HG03575 (cell line): Measurements from ENCODE around the gene FRMD6.

Experiments
- ATAC-seq: cut with Tn5 transposase; IDR thresholded peaks from one replicate; pipeline ENCODE4 v1.9.1; 2021; ENCODE audit not compliant: unreplicated experiment, insufficient number of reproducible peaks, low FRiP score; ENCODE audit errors: extremely low read depth

FRMD6 gene

DNA sequence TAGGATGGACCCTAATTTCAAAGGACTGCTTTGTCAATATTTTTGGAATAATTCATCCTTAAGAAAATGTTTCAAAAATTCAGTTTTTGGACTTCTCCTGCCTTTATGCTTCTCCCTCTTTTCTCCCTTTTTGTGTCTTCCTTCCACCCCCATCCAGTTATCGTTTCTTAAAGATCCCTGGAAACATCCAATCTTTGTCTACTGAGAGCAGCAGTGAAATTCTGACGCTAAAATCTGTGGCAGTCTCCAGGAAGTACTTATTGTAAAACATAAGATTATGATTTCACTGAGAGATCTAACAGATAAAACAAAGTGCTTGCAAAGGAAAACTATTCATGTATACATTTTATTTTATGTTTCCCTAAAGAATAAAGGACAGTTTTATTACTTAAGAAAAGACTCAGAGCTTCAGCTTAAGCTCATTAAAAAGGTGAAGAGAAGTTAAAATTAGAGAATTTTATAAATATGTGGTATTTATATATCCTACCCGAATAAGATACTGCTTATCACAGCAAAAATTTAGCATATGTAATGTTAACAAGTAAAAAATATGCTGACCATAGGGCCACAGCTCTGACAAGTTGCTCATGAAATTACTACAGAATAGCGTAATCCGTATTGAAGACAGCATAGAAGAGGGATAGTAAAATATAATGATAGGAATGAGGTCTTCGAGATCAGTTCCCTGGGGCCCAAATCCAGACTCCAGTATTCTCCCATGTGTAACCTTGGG is 6.9 kb downstream of the FRMD6 start:
- ATAC-seq: no peak

DNA sequence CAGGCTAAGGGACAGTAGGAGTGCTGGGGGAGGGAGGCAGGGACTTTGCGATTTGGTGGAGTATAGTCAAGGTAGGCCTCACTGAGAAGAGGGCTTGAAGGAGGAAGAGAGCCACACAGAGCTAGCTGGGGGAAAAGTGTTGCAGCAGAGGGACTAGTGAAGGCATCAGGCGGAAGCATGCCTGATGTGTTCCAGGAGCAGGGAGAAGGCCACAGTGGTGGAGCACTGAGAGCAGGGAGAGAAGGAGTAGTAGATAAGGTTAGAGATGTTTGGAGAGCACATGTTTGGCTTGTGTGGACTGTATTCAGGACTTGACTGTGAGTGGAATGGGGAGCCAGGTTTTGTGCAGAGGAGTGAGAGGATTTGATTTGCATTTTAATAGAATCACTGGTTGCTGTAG is 9.0 kb downstream of the FRMD6 start:
- ATAC-seq: no peak

DNA sequence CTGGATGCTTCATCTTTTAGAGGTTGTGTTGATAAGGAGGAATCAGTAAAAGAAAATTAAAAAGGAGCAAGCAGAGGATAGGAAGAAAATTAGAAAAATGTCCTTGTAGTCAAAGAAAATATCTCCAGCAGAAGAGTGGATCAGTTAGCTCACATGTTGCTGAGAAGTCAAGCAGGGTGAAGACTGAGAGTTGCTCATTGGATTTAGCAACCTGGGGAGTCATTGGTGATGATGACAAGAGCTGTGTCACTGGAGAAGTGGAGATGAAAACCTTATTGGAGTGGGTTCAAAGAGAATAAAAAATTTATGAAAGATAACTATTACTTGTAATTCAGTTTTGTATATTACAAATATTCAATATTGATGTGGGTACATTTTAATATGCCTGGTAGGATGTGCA is 9.8 kb downstream of the FRMD6 start:
- no peak for ATAC-seq

GRCh38 chr14:51663783-51664326 is 12.1 kb downstream of the FRMD6 start:
- no peak for ATAC-seq

GRCh38 chr14:51666070-51666469 is 14.4 kb downstream of the FRMD6 start:
- ATAC-seq: no peak

- no peak for ATAC-seq
Observed at GRCh38 chr14:51666826-51667225, 15.1 kb downstream of the FRMD6 start.

- no peak for ATAC-seq
Observed at GRCh38 chr14:51668870-51669269, 17.2 kb downstream of the FRMD6 start.

DNA sequence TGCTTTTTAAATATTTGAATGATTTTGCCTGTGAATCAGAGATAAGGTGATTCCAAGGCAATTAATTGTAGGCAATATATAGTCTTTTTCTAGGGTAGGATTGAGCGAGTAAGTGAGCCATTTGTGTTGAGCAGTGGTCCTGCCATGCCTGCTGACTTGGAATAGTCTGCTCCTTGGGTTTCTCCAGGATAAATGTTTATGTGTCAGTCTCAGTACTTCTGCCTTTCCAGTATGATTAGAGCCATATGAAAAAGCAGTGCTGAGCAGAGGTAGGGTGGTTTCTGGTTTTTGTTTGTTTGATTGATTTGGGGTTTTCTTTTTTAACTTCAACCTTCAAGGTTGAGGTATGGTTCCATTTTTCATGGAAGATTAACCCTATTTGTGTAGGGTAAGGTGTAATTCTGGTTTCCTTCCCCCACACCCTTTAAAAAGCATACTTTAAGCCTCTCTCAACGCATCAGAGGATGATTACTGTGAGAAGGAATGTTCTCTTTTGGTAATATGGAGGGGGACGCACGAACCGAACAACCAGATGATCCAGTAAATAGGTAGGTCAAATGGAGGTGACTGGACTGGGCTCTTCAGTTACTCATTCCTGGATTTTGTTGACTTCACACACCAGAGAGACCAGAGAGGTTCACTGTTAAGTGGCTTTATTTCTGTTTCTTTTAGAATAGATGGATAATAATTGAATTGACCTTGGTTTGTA is 22.7 kb downstream of the FRMD6 start:
- ATAC-seq: no peak

GRCh38 chr14:51676549-51676948 is 24.8 kb downstream of the FRMD6 start:
- no peak for ATAC-seq

DNA sequence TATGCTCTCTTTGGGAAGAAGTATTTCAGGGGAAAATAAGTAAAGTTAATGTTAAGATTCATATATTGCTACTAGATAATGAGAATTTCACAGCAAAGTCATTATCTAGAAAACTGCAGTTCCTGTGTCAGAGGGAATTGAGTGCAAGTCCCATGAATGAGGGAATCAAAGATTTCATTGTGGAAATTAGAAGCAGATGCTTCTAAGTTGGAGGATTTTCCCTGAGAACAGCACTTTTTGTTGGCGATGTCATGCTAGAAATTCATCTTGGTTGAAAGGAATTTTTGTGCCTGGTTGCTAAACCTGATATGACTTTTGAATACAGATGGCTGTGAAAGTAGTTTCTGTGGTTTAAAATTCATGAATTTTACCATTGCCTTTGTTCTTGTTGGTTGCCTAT is 25.6 kb downstream of the FRMD6 start:
- no peak for ATAC-seq

DNA sequence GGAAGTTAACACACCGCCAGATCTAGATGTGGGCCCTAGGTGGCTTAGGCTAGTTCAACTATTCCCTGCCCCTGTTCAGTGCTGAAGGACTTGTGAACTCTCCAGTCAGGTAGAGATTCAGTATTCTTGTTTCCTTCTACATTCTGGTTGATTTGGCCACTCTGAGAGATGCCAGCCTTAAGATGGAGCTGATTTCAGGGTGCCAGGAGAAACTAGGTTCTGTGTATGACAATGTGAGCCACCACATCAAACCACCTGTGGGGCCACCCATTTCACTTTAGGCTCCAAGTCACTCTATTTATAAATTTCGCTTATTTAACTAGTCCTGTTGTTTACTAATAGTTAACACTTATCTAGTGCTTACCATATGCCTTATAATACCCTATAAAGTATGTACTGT is 26.0 kb downstream of the FRMD6 start:
- ATAC-seq: no peak

DNA sequence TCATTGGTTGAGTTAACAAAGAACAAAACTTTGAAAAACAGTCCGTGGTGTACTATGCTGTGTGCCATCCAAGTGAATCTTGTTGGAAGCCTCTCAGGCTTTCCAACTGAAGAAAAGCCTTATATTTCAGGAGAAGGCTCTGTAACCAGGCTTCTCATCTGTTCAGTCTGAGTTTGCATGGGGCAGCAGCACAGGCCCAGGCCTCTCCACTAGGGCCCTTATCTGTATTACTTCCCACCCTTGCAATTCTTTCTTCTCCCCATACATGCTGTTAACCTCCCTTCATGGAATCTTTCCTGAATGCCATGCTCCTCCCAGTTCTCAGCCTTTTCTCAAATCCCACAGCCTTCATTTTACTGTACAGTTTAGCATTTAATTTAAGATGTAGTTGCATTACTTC is 28.3 kb downstream of the FRMD6 start:
- no peak for ATAC-seq

DNA sequence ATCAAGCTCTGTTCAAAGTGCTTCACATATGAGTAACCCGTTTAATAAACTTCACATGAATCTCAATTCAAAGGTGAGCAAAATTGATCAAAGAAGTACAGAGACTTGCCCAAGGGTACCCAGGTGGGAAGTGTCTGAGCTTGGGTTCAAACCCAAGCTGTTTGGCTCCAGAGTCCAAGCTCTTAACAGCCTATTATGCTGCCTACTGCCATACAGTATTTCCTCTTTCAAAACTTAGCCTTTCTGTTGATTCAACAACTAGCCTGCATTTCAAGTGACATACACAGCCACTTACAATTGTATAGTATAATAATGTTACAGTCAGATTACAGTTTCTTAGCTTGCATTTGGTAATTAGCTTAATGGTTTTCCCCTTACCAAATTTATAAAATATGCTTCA is 29.7 kb downstream of the FRMD6 start:
- ATAC-seq: no peak

DNA sequence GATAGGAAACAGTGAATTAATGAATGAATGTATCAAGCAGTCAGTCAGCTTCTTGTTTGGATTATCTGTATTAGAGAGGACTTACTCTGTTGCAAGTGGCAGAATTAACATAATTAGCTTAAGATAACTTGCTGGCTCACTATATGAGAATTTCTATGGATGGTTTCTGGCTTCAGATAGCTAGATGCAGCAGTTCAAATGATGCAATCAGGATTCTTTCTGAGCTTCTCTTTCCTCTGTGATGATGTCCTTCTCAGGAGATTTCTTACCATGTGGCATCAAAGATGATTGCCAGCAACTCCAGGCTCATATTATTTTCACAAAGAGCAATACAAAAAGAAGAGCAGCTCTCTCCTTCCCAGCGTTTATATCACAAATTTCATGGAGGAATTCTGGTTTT is 30.7 kb downstream of the FRMD6 start:
- ATAC-seq: no peak

GRCh38 chr14:51684760-51685159 is 33.0 kb downstream of the FRMD6 start:
- ATAC-seq: no peak

GRCh38 chr14:51691176-51691575 is 39.5 kb downstream of the FRMD6 start:
- no peak for ATAC-seq

GRCh38 chr14:51692646-51693045 is 40.9 kb downstream of the FRMD6 start:
- no peak for ATAC-seq

DNA sequence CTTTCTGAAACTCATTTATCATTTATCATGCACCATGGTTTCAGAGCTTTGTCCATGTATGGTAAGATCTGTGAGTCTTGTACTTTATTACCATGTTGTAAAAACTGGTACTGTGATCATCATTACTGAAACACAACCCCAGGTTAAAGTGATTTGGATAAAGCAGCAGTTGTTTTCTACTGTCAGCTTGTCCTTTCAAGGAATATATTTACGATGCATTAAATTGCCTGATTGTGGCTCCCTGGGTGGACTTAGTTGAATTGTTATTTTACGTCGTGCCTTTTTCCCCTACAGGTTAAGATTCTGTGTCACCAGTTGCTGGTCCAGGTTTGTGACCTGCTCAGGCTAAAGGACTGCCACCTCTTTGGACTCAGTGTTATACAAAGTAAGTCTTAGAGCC is 46.1 kb downstream of the FRMD6 start:
- ATAC-seq: no peak

- ATAC-seq: no peak
Observed at GRCh38 chr14:51701951-51702350, 50.2 kb downstream of the FRMD6 start.

GRCh38 chr14:51703787-51704186 is 52.1 kb downstream of the FRMD6 start:
- no peak for ATAC-seq
